IMR-90 (cell line): ENCODE data around the gene RSU1. TPM values are rescaled to one million over a fixed set of nuclear protein-coding genes. Genes with fewer than 3 reads are reported as not detected.

Experiments
- ATAC-seq: fragments of 200-7000 bp; cut with Tn5 transposase; 2 replicates; pipeline ENCODE4 v1.9.1; 2020; ENCODE audit warnings: low read depth, mild to moderate bottlenecking, moderate library complexity
- BruUV-seq: library from RNA; stranded (reverse); fragments of 400-500 nt; replicated peaks from 2 replicates; lab custom pipeline; 2021; lab: Mats Ljungman, UMichigan
- CTCF ChIA-PET: fragments of 300-600 bp; formaldehyde crosslinking; extraction: SDS; loops from one replicate; lab custom pipeline; 2021; ENCODE audit warnings: antibody characterized with exemption; lab: Yijun Ruan, JAX
- POLR2A ChIA-PET: fragments of 300-600 bp; sonication (Branson Sonifier 250); formaldehyde crosslinking; loops from one replicate; lab custom pipeline; 2022; ENCODE audit warnings: antibody characterized with exemption; ENCODE audit not compliant: unreplicated experiment; lab: Charles Lee
- DNase-seq: peaks from one replicate; pipeline ENCODE4 v3.0.0; 2013
- H2AFZ ChIP-seq: replicated peaks from 2 replicates; pipeline ENCODE3; 2013; ENCODE audit warnings: low read length, mild to moderate bottlenecking; ENCODE audit not compliant: poor library complexity
- H2AK5ac ChIP-seq: 2 replicates; pipeline ENCODE4 v1.6.1; 2013; ENCODE audit warnings: low read depth, low read length, inconsistent platforms
- H2AK9ac ChIP-seq: replicated peaks from 2 replicates; pipeline ENCODE3; 2013; ENCODE audit warnings: mild to moderate bottlenecking, low read depth, low read length, moderate library complexity; ENCODE audit not compliant: poor library complexity
- H2BK120ac ChIP-seq: 2 replicates; pipeline ENCODE4 v1.6.1; 2013; ENCODE audit warnings: low read depth, low read length, inconsistent platforms
- H2BK15ac ChIP-seq: 3 replicates; pipeline ENCODE4 v1.6.1; 2013; ENCODE audit warnings: low read depth, low read length, inconsistent platforms
- H2BK20ac ChIP-seq: 2 replicates; pipeline ENCODE4 v1.6.1; 2013; ENCODE audit warnings: low read depth, mild to moderate bottlenecking, inconsistent platforms, low read length, moderate library complexity
- H2BK5ac ChIP-seq: 2 replicates; pipeline ENCODE4 v1.6.1; 2013; ENCODE audit warnings: mild to moderate bottlenecking, low read depth, low read length, inconsistent platforms; ENCODE audit not compliant: poor library complexity, severe bottlenecking
- H3K14ac ChIP-seq: replicated peaks from 2 replicates; pipeline ENCODE4 v1.6.1; 2013; ENCODE audit warnings: low read depth, low read length, inconsistent platforms
- H3K18ac ChIP-seq: 2 replicates; pipeline ENCODE4 v1.6.1; 2013; ENCODE audit warnings: low read depth, low read length, control low read depth
- H3K23ac ChIP-seq: 2 replicates; pipeline ENCODE4 v1.6.1; 2013; ENCODE audit warnings: low read depth, low read length, inconsistent platforms
- H3K27ac ChIP-seq: 2 replicates; pipeline ENCODE4 v1.5.1; 2013; ENCODE audit warnings: mild to moderate bottlenecking, control low read depth, low read length; ENCODE audit not compliant: insufficient read depth
- H3K27me3 ChIP-seq: 2 replicates; pipeline ENCODE4 v1.6.1; 2013; ENCODE audit warnings: low read length; ENCODE audit not compliant: control insufficient read depth, insufficient read depth
- H3K36me3 ChIP-seq: 2 replicates; pipeline ENCODE4 v1.6.1; 2013; ENCODE audit warnings: low read length, mixed read lengths; ENCODE audit not compliant: control insufficient read depth, insufficient read depth
- H3K4ac ChIP-seq: 2 replicates; pipeline ENCODE4 v1.6.1; 2013; ENCODE audit warnings: low read depth, low read length, inconsistent platforms
- H3K4me1 ChIP-seq: 2 replicates; pipeline ENCODE4 v1.6.1; 2013; ENCODE audit warnings: low read length, mixed read lengths; ENCODE audit not compliant: control insufficient read depth, insufficient read depth
- H3K4me2 ChIP-seq: 2 replicates; pipeline ENCODE4 v1.6.1; 2013; ENCODE audit warnings: low read depth, mild to moderate bottlenecking, control low read depth, low read length, moderate library complexity
- H3K4me3 ChIP-seq: 2 replicates; pipeline ENCODE4 v1.5.1; 2013; ENCODE audit warnings: low read depth, mild to moderate bottlenecking, control low read depth, low read length, moderate library complexity; ENCODE audit not compliant: insufficient read depth
- H3K56ac ChIP-seq: 2 replicates; pipeline ENCODE4 v1.6.1; 2013; ENCODE audit warnings: low read length, inconsistent platforms; ENCODE audit not compliant: insufficient read depth; ENCODE audit errors: extremely low read depth
- H3K79me1 ChIP-seq, 2 experiments: 2 replicates each; pipeline ENCODE4 v1.6.1; 2013; ENCODE audit warnings: low read length in 2 of 2, inconsistent platforms in 1 of 2, low read depth in 1 of 2
- H3K9ac ChIP-seq: 2 replicates; pipeline ENCODE4 v1.6.1; 2013; ENCODE audit warnings: low read depth, low read length, control low read depth
- H3K9me1 ChIP-seq: 2 replicates; pipeline ENCODE4 v1.6.1; 2013; ENCODE audit warnings: low read length, inconsistent platforms; ENCODE audit not compliant: insufficient read depth
- H3K9me3 ChIP-seq: 2 replicates; pipeline ENCODE4 v1.6.1; 2013; ENCODE audit warnings: low read length; ENCODE audit not compliant: control insufficient read depth, insufficient read depth
- H4K20me1 ChIP-seq: 2 replicates; pipeline ENCODE4 v1.6.1; 2013; ENCODE audit warnings: low read length, inconsistent platforms; ENCODE audit not compliant: insufficient read depth
- H4K5ac ChIP-seq: 2 replicates; pipeline ENCODE4 v1.6.1; 2013; ENCODE audit warnings: mild to moderate bottlenecking, low read depth, low read length, control low read depth
- H4K8ac ChIP-seq, 2 experiments: 2 replicates each; pipeline ENCODE4 v1.6.1; 2013; ENCODE audit warnings: low read depth in 2 of 2, low read length in 2 of 2, control low read depth in 1 of 2, inconsistent platforms in 1 of 2
- H4K91ac ChIP-seq: 2 replicates; pipeline ENCODE4 v1.6.1; 2013; ENCODE audit warnings: low read depth, low read length, inconsistent platforms; ENCODE audit not compliant: insufficient read depth
- CEBPB ChIP-seq: IDR thresholded peaks from 2 replicates; pipeline ENCODE4 v1.6.1; 2012; ENCODE audit warnings: low read depth, low read length, improper control_type of control experiment
- CHD1 ChIP-seq: IDR thresholded peaks from 2 replicates; pipeline ENCODE4 v1.6.1; 2012; ENCODE audit warnings: low read depth, low read length, improper control_type of control experiment
- CTCF ChIP-seq: conservative IDR thresholded peaks from 2 replicates; pipeline ENCODE4 v1.5.1; 2012; ENCODE audit warnings: mild to moderate bottlenecking, low read depth, low read length, improper control_type of control experiment
- MXI1 ChIP-seq: IDR thresholded peaks from 2 replicates; pipeline ENCODE4 v1.6.1; 2012; ENCODE audit warnings: low read depth, mild to moderate bottlenecking, low read length, moderate library complexity, borderline replicate concordance
- RCOR1 ChIP-seq: IDR thresholded peaks from 2 replicates; pipeline ENCODE4 v1.6.1; 2012; ENCODE audit warnings: mild to moderate bottlenecking, low read length, improper control_type of control experiment; ENCODE audit not compliant: insufficient replicate concordance
- SMC3 ChIP-seq: fragments of 150-350 bp; IDR thresholded peaks from 2 replicates; pipeline ENCODE4 v1.6.1; 2016; ENCODE audit warnings: low read depth, mild to moderate bottlenecking, antibody characterized with exemption, low read length, moderate library complexity
- WGBS, 2 experiments: methylation state at CpG; one replicate each; pipeline versions ENCODE4 v1.1.5 to v1.1.7; 2013; ENCODE audit warnings: missing lambda C conversion rate in 2 of 2; ENCODE audit not compliant: insufficient read length in 1 of 2; ENCODE audit errors: extremely low coverage in 2 of 2; 5-methylcytosine and 5-hydroxymethylcytosine counted together
- dilution Hi-C: fragments of 300-500 bp; cut with HindIII; formaldehyde crosslinking; loops from one replicate; pipeline ENCODE4 v1.14.3; 2018; ENCODE audit warnings: low sequenced_read_pairs; ENCODE audit not compliant: unreplicated experiment
- in situ Hi-C: fragments of 300-500 bp; cut with MboI; formaldehyde crosslinking; loops from 3 replicates; pipeline ENCODE4 v1.14.3; 2019; ENCODE audit warnings: low sequenced_read_pairs, inconsistent platforms, mixed read lengths
- intact Hi-C: fragments of 100-400 bp; cut with micrococcal nuclease; formaldehyde crosslinking; loops from 2 replicates; pipeline ENCODE4 v1.10.0; 2022
- microRNA-seq, 2 experiments: library from miRNA; stranded (forward) in 1 of 2; unstranded in 1 of 2; fragments of 10-50 nt in 1 of 2; fragments of <30 nt in 1 of 2; gene quantifications in 1 of 2; microRNA quantifications in 1 of 2; one replicate each; pipeline versions ENCODE3 to v1.1.0; 2013 to 2020; ENCODE audit not compliant: insufficient read depth in 1 of 2, insufficient read length in 1 of 2, unreplicated experiment in 1 of 2
- polyA plus RNA-seq, 3 experiments: library from polyadenylated mRNA; depleted of rRNA; stranded (reverse); fragments of >200 nt; gene quantifications; 2 replicates each; pipeline ENCODE4 v1.2.3, GENCODE V29; 2012; ENCODE audit warnings: low replicate concordance in 1 of 3
- small RNA-seq, 5 experiments: library from RNA; depleted of rRNA; stranded (forward); fragments of <200 nt; gene quantifications; one replicate each; pipeline ENCODE3, GENCODE V24; 2012
- total RNA-seq: library from RNA; depleted of rRNA; stranded (reverse); fragments of >200 nt; gene quantifications from 2 replicates; pipeline ENCODE4 v1.2.3, GENCODE V29; 2012

RSU1 gene
- total and polyA plus RNA-seq, 2 of the 4 experiments (the other 2 are of a cell fraction) = 134 to 148 TPM

- Histone ChIP-seq H2BK20ac (no peak overlapping the region), H3K27me3 (no peaks in the 10 kb centered on the region), H3K4ac (no peak overlapping the region), H3K27ac (no peak overlapping the region), H2BK15ac (no peak overlapping the region), H4K91ac (no peak overlapping the region), H3K18ac (no peak overlapping the region), H3K9ac (no peak overlapping the region), H3K9me3 (no peaks in the 10 kb centered on the region), H3K79me1 (no peaks in the 10 kb centered on the region), H2AK9ac (no peak overlapping the region), H3K4me3 (no peak overlapping the region), H3K4me1 (no peaks in the 10 kb centered on the region), H3K14ac (no peak overlapping the region), H4K20me1 (no peaks in the 10 kb centered on the region), H2AFZ (no peak overlapping the region), H2BK120ac (no peak overlapping the region), H3K9me1 (no peaks in the 10 kb centered on the region), H2AK5ac (no peak overlapping the region), H3K56ac (no peak overlapping the region), H3K36me3 (no peaks in the 10 kb centered on the region), H4K5ac (no peak overlapping the region), H2BK5ac (no peak overlapping the region), H3K4me2 (no peak overlapping the region), H4K8ac (no peak overlapping the region), H3K23ac (no peak overlapping the region)
- POLR2A ChIA-PET = no interaction called here
- no TSS peak for BruUV-seq
- WGBS, 2 experiments = 40% methylated on average over 1 of the region's 3 CpGs; no CpG with 5 or more reads in 1 of the 2 experiments
- in situ Hi-C loops (no loop called here), intact Hi-C loops (no loop called here), dilution Hi-C loops (no loop called here)
- CTCF ChIA-PET = interaction anchor here (0.6 to 1.3 kb wide), 3 partner anchors 17 to 665 kb away, joined by 3 to 5 read pairs (median 4); no protein-coding TSS in a partner anchor
- no peak for ATAC-seq
- no peak for TF ChIP-seq CHD1
- TF ChIP-seq MXI1 = no peak
- TF ChIP-seq CTCF = no peak
- no peak for TF ChIP-seq RCOR1
- TF ChIP-seq SMC3 = no peak
- no peak for TF ChIP-seq CEBPB
- DNase-seq = no peak
Observed at GRCh38 chr10:16544099-16544498, 273.1 kb downstream of the RSU1 start.

Small RNA genes lying within 50 kb of the gene (microRNA-seq; reads per million reads assigned to microRNA genes)
- not detected for gene RF02271 (ENCODE audit: insufficient read depth, insufficient read length)

Small RNA genes lying within 50 kb of the gene (small RNA-seq; reads per million reads assigned to genes)
- 0 reads per million in 5 experiments for gene RF02271
